Measurements from ENCODE around the gene SNAP25.

- TF ChIP-seq CTCF (IDR thresholded peaks at IDR 0.05) = no peak
- TF ChIP-seq POLR2A (IDR thresholded peaks at IDR 0.05) = no peak
These were observed 17.2 kb upstream of the SNAP25 start for GRCh38 chr20:10201321-10201870.
